Chondrocyte (in vitro differentiated cells): ENCODE results near the gene GPR162. TPM values are rescaled to one million over a fixed set of nuclear protein-coding genes. Genes with fewer than 3 reads are reported as not detected.
A peak's percentile ranks its signal among the peaks of the same experiment; 100 is the strongest.

ENCODE experiments used
- DNase-seq: peaks from one replicate; pipeline ENCODE4 v3.0.0; 2021; ENCODE audit warnings: mixed read lengths, low spot score
- H3K27ac Mint-ChIP-seq: one replicate; pipeline ENCODE4 v1.8.0; 2021; ENCODE audit warnings: mild to moderate bottlenecking, moderate library complexity, mixed read lengths; ENCODE audit not compliant: unreplicated experiment
- H3K27me3 Mint-ChIP-seq: 2 replicates; pipeline ENCODE4 v1.8.0; 2021; ENCODE audit warnings: low read depth, mixed read lengths
- H3K36me3 Mint-ChIP-seq: 2 replicates; pipeline ENCODE4 v1.8.0; 2021; ENCODE audit warnings: low read depth, mixed read lengths
- H3K4me1 Mint-ChIP-seq: 2 replicates; pipeline ENCODE4 v1.8.0; 2021; ENCODE audit warnings: low read depth, mild to moderate bottlenecking, mixed read lengths
- H3K4me3 Mint-ChIP-seq: one replicate; pipeline ENCODE4 v1.8.0; 2021; ENCODE audit warnings: mild to moderate bottlenecking, moderate library complexity, mixed read lengths; ENCODE audit not compliant: unreplicated experiment
- H3K9me3 Mint-ChIP-seq: 2 replicates; pipeline ENCODE4 v1.8.0; 2021; ENCODE audit warnings: low read depth, mixed read lengths
- CTCF ChIP-seq: fragments of 200-600 bp; sonication (generic); IDR thresholded peaks from 2 replicates; pipeline ENCODE4 v1.5.0; 2021; ENCODE audit warnings: antibody characterized with exemption, mild to moderate bottlenecking, moderate library complexity
- total RNA-seq: library from RNA; stranded (reverse); gene quantifications from 3 replicates; pipeline ENCODE4 v1.2.1, GENCODE V29; 2021

The GPR162 gene
- total RNA-seq, 1 donor from 2014 or later, result 4.2 TPM

GRCh38 chr12:6833189-6833890, 11.7 kb downstream of the GPR162 start:
- no peak overlapping the region for H3K4me3 Mint-ChIP-seq
- no peak for TF ChIP-seq CTCF
- H3K4me1 Mint-ChIP-seq, result peaks cover 17% of the 10 kb centered on the region
- H3K27ac Mint-ChIP-seq, result peak overlapping the region; percentile 49
- no peaks in the 10 kb centered on the region for H3K9me3 Mint-ChIP-seq
- H3K36me3 Mint-ChIP-seq, result peaks cover 33% of the 10 kb centered on the region
- DNase-seq, result no peak
- H3K27me3 Mint-ChIP-seq, result no peaks in the 10 kb centered on the region

- Mint-ChIP-seq H3K27ac (no peak overlapping the region), H3K9me3 (no peaks in the 10 kb centered on the region), H3K4me1 (peaks cover 17% of the 10 kb centered on the region), H3K27me3 (no peaks in the 10 kb centered on the region), H3K4me3 (no peak overlapping the region), H3K36me3 (peaks cover 36% of the 10 kb centered on the region)
- DNase-seq, result no peak
- TF ChIP-seq CTCF, result no peak
These were observed 12.6 kb downstream of the GPR162 start for GRCh38 chr12:6834254-6834653.

- H3K36me3 Mint-ChIP-seq, result peaks cover 36% of the 10 kb centered on the region
- H3K27me3 Mint-ChIP-seq, result no peaks in the 10 kb centered on the region
- H3K4me1 Mint-ChIP-seq, result peaks cover 13% of the 10 kb centered on the region
- no peak overlapping the region for H3K27ac Mint-ChIP-seq
- TF ChIP-seq CTCF, result no peak
- H3K9me3 Mint-ChIP-seq, result no peaks in the 10 kb centered on the region
- DNase-seq, result no peak
- H3K4me3 Mint-ChIP-seq, result no peak overlapping the region
These were observed 13.3 kb downstream of the GPR162 start for GRCh38 chr12:6834873-6835272.

GRCh38 chr12:6836851-6837250, 15.2 kb downstream of the GPR162 start:
- peaks cover 27% of the 10 kb centered on the region for H3K36me3 Mint-ChIP-seq
- H3K27ac Mint-ChIP-seq, result no peak overlapping the region
- peaks cover 5% of the 10 kb centered on the region for H3K4me1 Mint-ChIP-seq
- H3K9me3 Mint-ChIP-seq, result no peaks in the 10 kb centered on the region
- TF ChIP-seq CTCF, result no peak
- no peaks in the 10 kb centered on the region for H3K27me3 Mint-ChIP-seq
- DNase-seq, result no peak
- no peak overlapping the region for H3K4me3 Mint-ChIP-seq

- no peak for TF ChIP-seq CTCF
- H3K4me3 Mint-ChIP-seq, result no peak overlapping the region
- H3K36me3 Mint-ChIP-seq, result peaks cover 27% of the 10 kb centered on the region
- no peak for DNase-seq
- no peaks in the 10 kb centered on the region for H3K27me3 Mint-ChIP-seq
- H3K9me3 Mint-ChIP-seq, result no peaks in the 10 kb centered on the region
- H3K4me1 Mint-ChIP-seq, result peaks cover 5% of the 10 kb centered on the region
- no peak overlapping the region for H3K27ac Mint-ChIP-seq
These were observed 15.9 kb downstream of the GPR162 start for GRCh38 chr12:6837370-6838060.
